ENCODE measurements around the gene JPH3.
"Not testable (repeated sequence)": the region's sequence is repeated elsewhere in the genome, so short reads cannot be mapped to it uniquely, and the experiment has no call there.

JPH3 gene

DNA sequence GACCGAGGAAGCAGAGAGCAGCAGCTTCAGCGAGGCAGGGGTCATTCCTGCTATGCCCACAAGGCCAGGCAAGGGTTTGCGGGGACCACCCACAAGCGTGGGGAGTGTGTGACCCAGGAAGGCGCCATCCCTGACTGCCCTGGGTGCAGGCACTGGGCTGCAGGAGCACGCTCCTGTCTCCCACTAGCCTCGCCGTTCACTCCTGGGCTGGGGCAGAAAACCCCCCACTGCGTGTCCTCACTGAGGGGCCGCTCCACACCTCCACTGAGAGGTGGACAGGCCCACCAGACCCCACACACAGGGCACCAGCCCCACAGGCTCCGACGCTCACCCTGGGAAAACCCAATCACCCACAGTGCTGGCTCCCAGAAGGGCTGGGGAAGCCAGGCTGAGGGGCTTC lies 107.4 kb downstream of the JPH3 start:
- TF ChIP-seq, protein P1, sequence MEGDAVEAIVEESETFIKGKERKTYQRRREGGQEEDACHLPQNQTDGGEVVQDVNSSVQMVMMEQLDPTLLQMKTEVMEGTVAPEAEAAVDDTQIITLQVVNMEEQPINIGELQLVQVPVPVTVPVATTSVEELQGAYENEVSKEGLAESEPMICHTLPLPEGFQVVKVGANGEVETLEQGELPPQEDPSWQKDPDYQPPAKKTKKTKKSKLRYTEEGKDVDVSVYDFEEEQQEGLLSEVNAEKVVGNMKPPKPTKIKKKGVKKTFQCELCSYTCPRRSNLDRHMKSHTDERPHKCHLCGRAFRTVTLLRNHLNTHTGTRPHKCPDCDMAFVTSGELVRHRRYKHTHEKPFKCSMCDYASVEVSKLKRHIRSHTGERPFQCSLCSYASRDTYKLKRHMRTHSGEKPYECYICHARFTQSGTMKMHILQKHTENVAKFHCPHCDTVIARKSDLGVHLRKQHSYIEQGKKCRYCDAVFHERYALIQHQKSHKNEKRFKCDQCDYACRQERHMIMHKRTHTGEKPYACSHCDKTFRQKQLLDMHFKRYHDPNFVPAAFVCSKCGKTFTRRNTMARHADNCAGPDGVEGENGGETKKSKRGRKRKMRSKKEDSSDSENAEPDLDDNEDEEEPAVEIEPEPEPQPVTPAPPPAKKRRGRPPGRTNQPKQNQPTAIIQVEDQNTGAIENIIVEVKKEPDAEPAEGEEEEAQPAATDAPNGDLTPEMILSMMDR (conservative IDR thresholded peaks at IDR 0.05), result no peak
- TF ChIP-seq ZFX (IDR thresholded peaks at IDR 0.05), result no peak
- no peak overlapping the region for H3K27ac ChIP-seq

DNA sequence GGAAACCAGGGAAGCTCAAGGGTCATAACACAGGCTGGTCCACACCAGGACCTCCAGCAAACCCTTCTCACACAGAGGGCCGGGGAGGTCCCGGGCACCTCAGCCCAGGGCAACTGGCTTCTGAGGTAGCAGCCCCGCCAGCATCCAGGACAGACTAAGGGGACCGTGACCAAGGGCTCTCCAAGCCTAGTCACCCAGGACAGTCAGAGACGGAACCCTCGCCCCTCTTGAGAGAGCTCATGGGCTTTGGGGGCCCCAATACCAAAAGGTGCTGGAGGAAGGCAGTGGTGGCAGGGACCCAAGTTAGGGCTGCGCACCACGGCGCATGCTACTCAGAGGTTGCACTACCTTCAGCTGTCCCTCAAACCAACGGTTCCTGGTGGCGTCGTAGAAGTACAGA lies 108.6 kb downstream of the JPH3 start:
- H3K27ac ChIP-seq, result no peak overlapping the region
- TF ChIP-seq, protein P1 (conservative IDR thresholded peaks at IDR 0.05), result no peak

DNA sequence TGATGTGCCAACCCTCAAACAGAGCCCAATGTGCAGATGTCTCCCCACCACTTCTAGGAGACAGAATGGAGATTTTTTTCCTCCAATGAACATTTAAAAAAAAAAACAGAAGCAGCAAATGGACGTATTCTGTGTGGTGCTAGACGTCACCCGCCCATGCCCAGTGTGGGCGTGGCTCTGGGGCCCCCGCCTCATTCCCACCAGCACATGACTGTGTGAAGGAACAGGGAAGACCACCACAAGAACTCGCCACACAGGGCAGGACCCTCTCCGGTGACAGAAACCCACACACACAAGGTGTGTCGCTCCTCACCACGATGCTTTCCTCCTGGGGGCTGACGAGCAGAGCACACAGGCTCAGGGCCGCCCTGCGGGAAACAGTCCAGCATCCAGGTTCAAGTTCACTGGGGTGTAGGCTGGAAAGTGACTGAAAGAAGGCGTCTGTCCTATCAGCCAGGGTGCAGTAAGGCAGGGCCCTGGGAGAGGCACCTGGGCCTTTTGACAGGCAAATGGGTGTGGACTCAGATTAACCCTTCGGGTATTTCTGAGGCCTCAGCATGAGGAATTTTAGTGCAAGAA lies 110.0 kb downstream of the JPH3 start:
- no peak overlapping the region for H3K27ac ChIP-seq
- TF ChIP-seq, protein P1 (conservative IDR thresholded peaks at IDR 0.05), result no peak
- no peak for TF ChIP-seq ZFX (IDR thresholded peaks at IDR 0.05)

DNA sequence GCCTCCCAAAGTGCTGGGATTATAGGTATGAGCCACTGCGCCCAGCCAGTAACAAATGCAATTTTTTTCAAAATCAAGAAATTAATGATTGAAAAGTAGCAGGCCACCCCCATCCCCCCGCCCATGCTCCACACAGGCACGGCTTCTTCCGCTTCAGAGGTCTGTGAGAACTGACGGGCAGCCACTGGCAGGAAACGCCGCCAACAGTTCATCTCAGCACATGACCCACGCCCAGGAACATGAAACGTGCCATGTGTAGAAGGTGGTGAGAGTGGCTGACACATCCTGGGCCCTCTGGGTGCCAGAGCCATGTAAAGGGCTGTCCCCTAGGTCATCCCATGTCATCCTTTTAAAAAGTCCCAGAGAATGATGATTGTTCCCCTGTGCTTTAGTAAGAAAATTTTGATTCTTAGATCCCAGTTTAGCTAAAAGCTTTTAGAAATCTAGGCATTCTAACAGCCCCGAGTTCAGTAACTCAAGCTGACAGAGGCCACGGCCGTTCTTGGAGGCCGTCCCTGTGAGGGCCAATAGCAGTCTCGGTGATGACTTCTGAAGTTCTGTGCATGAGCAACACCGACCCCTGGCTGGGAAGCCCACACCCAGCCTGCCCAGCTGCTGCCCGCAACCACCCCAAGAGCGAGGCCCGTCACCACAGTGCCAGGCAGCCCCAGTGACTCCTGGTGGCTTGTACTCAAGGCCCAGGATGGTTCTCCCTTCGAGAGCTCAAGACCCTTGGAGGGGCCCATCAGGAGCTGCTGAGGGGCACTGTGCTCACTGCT lies 111.3 kb downstream of the JPH3 start:
- H3K27ac ChIP-seq, result no peak overlapping the region
- no peak for TF ChIP-seq ZFX (IDR thresholded peaks at IDR 0.05)
- TF ChIP-seq, protein P1 (conservative IDR thresholded peaks at IDR 0.05), result no peak

DNA sequence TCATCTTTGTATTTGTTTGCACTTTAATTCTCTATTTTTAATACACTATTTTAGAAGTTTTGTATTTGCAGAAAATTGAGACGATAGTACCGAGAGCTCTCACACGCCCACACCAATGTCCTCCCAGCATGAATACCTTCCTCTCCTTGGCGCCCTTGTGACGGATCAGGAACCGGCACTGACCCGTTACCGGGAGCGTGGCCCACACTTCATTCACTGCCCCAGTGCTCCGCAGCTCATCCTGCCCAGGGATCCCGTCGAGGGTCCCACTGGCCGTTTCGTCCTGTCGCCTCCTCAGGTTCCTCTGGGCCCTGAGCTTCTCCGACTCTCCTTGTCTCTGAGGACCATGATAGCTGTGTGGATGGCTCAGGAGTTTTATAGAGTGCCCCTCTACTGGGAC lies 112.9 kb downstream of the JPH3 start:
- TF ChIP-seq, protein P1 (conservative IDR thresholded peaks at IDR 0.05), result no peak
- TF ChIP-seq ZFX (IDR thresholded peaks at IDR 0.05), result no peak
- no peak overlapping the region for H3K27ac ChIP-seq

DNA sequence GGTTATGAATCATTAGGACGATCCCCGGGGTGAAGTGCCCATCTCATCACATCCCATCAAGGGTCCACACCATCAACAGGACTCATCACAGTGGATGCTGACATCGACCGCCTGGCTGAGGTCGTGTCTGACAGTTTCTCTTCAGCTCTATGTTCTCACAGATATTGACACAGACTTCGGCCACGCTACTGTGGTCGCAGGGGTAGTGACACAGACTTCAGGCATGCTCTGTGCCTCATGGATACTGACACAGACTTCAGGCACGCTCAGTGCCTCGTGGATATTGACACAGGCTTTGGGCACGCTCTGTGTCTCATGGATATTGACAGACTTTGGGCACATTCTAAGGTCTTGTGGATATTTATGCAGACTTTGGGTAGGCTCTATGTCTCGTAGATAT lies 113.3 kb downstream of the JPH3 start:
- TF ChIP-seq ZFX (IDR thresholded peaks at IDR 0.05), result no peak
- TF ChIP-seq, protein P1 (conservative IDR thresholded peaks at IDR 0.05), result no peak
- H3K27ac ChIP-seq, result no peak overlapping the region

DNA sequence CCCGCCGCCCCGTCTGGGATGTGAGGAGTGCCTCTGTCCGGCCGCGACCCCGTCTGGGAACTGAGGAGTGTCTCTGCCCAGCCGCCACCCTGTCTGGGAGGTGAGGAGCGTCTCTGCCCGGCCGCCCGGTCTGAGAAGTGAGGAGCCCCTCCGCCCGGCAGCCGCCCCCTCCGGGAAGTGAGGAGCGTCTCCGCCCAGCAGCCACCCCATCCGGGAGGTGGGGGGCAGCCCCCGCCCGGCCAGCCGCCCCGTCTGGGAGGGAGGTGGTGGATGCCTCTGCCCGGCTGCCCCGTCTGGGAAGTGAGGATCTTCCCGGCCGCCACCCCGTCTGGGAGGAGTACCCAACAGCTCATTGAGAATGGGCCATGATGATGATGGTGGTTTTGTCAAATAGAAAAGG lies 116.5 kb downstream of the JPH3 start:
- H3K27ac ChIP-seq, result not testable (repeated sequence)

DNA sequence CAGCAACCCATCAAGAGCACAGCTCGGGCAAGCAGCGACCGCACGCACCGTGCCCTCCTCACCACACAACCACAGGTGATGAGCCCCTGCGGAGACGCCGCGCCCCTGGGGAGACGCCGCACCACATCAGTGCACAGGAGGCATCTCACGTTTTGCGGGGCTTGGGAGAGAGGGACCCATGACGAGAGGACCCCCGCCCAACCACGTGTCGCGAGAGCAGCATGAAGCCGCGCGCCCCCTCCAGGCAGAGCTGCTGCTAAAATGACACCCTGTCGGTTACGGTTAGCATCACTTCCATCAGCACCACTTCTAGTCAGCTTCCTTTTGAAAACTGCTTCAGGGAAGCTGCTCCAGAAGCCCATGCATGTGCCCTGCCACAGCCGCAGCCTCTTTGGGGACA lies 118.1 kb downstream of the JPH3 start:
- no peak for TF ChIP-seq ZFX (IDR thresholded peaks at IDR 0.05)
- TF ChIP-seq, protein P1 (conservative IDR thresholded peaks at IDR 0.05), result no peak
- H3K27ac ChIP-seq, result no peak overlapping the region

Measured in C4-2B (cell line).